Erythroblast (primary cell): ENCODE results near the gene NFIA.

Experiments used
- GATA1 ChIP-seq: IDR thresholded peaks from 2 replicates; pipeline ENCODE4 v1.6.1; 2011; ENCODE audit warnings: low read depth, mild to moderate bottlenecking, control low read depth, low read length, moderate library complexity
- POLR2A ChIP-seq: IDR thresholded peaks from 2 replicates; pipeline ENCODE4 v1.6.1; 2011; ENCODE audit warnings: mild to moderate bottlenecking, low read length

GRCh38 chr1:61358770-61359455, 276.6 kb downstream of the NFIA start:
- no peak for TF ChIP-seq POLR2A
- no peak for TF ChIP-seq GATA1
